ENCODE data around the gene MZT2B. TPM values are rescaled to one million over a fixed set of nuclear protein-coding genes. Genes with fewer than 3 reads are reported as not detected.
"Not testable (repeated sequence)": the region's sequence is repeated elsewhere in the genome, so short reads cannot be mapped to it uniquely, and the experiment has no call there.

Gene MZT2B
- total and polyA plus RNA-seq, 2 of the 4 experiments (the other 2 are of a cell fraction): 24.9 to 115 TPM

DNA sequence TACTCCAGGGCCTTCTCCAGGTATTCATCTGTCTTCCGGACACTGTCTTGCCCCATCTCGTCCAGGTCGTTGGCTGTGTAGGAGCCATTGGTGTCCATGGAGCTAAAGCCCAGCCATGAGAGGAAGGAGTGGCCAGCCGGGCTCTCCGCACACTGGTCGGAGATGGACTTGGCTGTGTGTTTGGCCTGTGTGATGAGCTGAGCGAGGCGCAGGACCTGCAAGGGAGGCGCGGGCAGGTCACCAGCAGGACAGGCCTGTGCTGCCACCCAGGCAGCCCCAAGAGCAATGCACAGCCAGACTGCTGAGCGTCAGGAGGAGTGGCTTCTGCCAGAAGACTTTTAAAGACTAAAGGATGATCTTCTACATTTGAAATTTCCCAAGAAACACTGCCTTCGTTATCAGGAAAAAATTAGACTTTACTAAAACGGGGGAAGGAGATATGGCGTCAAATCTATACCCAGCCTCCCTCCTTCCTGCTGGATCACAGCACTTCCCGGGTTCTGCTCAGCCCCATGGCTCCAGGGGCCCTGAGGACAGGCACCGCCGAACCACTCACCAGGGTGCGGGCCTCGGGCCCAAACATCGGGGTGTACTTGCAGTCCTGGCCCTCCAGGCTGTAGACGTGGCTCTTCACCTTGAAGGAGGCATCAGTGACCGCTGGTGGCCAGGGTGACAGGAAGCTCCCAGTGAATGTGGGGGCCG lies 28.2 kb upstream of the MZT2B start:
- dilution Hi-C loops (cut with HindIII; ENCODE audit: low sequenced_read_pairs, unreplicated experiment); H2BK15ac ChIP-seq (ENCODE audit: low read depth, low read length); intact Hi-C loops (cut with micrococcal nuclease); H3K9ac ChIP-seq (ENCODE audit: low read depth, low read length); ATAC-seq (ENCODE audit: low read depth); H4K20me1 ChIP-seq (ENCODE audit: insufficient read depth, low read length); H3K4ac ChIP-seq (ENCODE audit: low read depth, low read length); H3K4me2 ChIP-seq (ENCODE audit: low read depth, low read length); H3K27ac ChIP-seq (ENCODE audit: insufficient read depth, low read length); H3K14ac ChIP-seq (replicated peaks; ENCODE audit: low read depth, low read length); H2BK5ac ChIP-seq (ENCODE audit: low read depth, low read length, poor library complexity, severe bottlenecking); H2BK120ac ChIP-seq (ENCODE audit: low read depth, low read length); H3K9me1 ChIP-seq (ENCODE audit: insufficient read depth, low read length); H3K56ac ChIP-seq (ENCODE audit: extremely low read depth, insufficient read depth, low read length); H2BK20ac ChIP-seq (ENCODE audit: low read depth, low read length); H2AK5ac ChIP-seq (ENCODE audit: low read depth, low read length); H2AK9ac ChIP-seq (replicated peaks; ENCODE audit: low read depth, low read length, poor library complexity); H3K27me3 ChIP-seq (ENCODE audit: control insufficient read depth, insufficient read depth, low read length); H3K9me3 ChIP-seq (ENCODE audit: control insufficient read depth, insufficient read depth, low read length); H4K5ac ChIP-seq (ENCODE audit: low read depth, low read length); BruUV-seq (replicated peaks); H3K4me1 ChIP-seq (ENCODE audit: control insufficient read depth, insufficient read depth, low read length); DNase-seq; H3K4me3 ChIP-seq (ENCODE audit: insufficient read depth, low read depth, low read length); H2AFZ ChIP-seq (replicated peaks; ENCODE audit: low read length, poor library complexity); H3K23ac ChIP-seq (ENCODE audit: low read depth, low read length); H3K18ac ChIP-seq (ENCODE audit: low read depth, low read length); H3K79me1 ChIP-seq (ENCODE audit: low read depth in 1 of 2, low read length in 2 of 2); H4K91ac ChIP-seq (ENCODE audit: insufficient read depth, low read depth, low read length); CTCF ChIA-PET; H4K8ac ChIP-seq (ENCODE audit: low read depth in 2 of 2, low read length in 2 of 2): not testable (repeated sequence)
- H3K36me3 ChIP-seq (ENCODE audit: control insufficient read depth, insufficient read depth, low read length): peaks cover 28% of the 10 kb centered on the region; the same call in 1 of the 2 replicates
- no CpG with 5 or more reads among the region's 23 CpGs for WGBS, 2 experiments (ENCODE audit: extremely low coverage in 2 of 2, insufficient read length in 1 of 2)
- in situ Hi-C loops (cut with MboI; ENCODE audit: low sequenced_read_pairs): loop anchor here (25.0 kb wide), 1 partner anchor 1358 kb away; no protein-coding TSS in a partner anchor
- POLR2A ChIA-PET (ENCODE audit: unreplicated experiment): interaction anchor here (0.5 kb wide), 1 partner anchor 15 kb away, joined by 4 read pairs; no protein-coding TSS in a partner anchor

DNA sequence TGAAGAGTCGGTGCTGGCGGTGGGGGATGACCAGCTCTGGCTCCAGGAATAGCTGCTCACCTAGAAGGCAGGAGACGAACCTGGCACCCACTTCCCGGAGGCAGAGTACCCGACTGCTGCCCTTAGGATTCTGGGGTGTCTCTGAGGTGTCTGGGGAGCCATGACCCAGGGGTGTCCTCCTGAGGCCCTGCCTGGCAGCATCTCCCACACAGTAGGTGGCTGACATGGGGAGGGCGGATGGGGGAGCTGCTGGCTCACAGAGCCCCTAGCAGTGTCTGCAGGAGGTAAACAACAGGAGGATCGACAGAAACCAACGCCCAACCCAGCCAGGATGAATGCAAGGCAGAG lies 27.7 kb upstream of the MZT2B start:
- H4K20me1 ChIP-seq (ENCODE audit: insufficient read depth, low read length); H2BK5ac ChIP-seq (ENCODE audit: low read depth, low read length, poor library complexity, severe bottlenecking); H4K8ac ChIP-seq (ENCODE audit: low read depth in 2 of 2, low read length in 2 of 2); POLR2A ChIA-PET (ENCODE audit: unreplicated experiment); H2AK9ac ChIP-seq (replicated peaks; ENCODE audit: low read depth, low read length, poor library complexity); BruUV-seq (replicated peaks); H3K27ac ChIP-seq (ENCODE audit: insufficient read depth, low read length); H3K9me1 ChIP-seq (ENCODE audit: insufficient read depth, low read length); intact Hi-C loops (cut with micrococcal nuclease); H3K27me3 ChIP-seq (ENCODE audit: control insufficient read depth, insufficient read depth, low read length); H2AK5ac ChIP-seq (ENCODE audit: low read depth, low read length); CTCF ChIA-PET; H3K4ac ChIP-seq (ENCODE audit: low read depth, low read length); H3K14ac ChIP-seq (replicated peaks; ENCODE audit: low read depth, low read length); H4K5ac ChIP-seq (ENCODE audit: low read depth, low read length); H3K9me3 ChIP-seq (ENCODE audit: control insufficient read depth, insufficient read depth, low read length); H3K4me2 ChIP-seq (ENCODE audit: low read depth, low read length); dilution Hi-C loops (cut with HindIII; ENCODE audit: low sequenced_read_pairs, unreplicated experiment); H2BK120ac ChIP-seq (ENCODE audit: low read depth, low read length); H2BK15ac ChIP-seq (ENCODE audit: low read depth, low read length); H3K56ac ChIP-seq (ENCODE audit: extremely low read depth, insufficient read depth, low read length); ATAC-seq (ENCODE audit: low read depth); H3K23ac ChIP-seq (ENCODE audit: low read depth, low read length); H3K18ac ChIP-seq (ENCODE audit: low read depth, low read length); H3K9ac ChIP-seq (ENCODE audit: low read depth, low read length); DNase-seq; H3K4me3 ChIP-seq (ENCODE audit: insufficient read depth, low read depth, low read length); H2AFZ ChIP-seq (replicated peaks; ENCODE audit: low read length, poor library complexity); H2BK20ac ChIP-seq (ENCODE audit: low read depth, low read length); H4K91ac ChIP-seq (ENCODE audit: insufficient read depth, low read depth, low read length); H3K79me1 ChIP-seq (ENCODE audit: low read depth in 1 of 2, low read length in 2 of 2); H3K4me1 ChIP-seq (ENCODE audit: control insufficient read depth, insufficient read depth, low read length): not testable (repeated sequence)
- WGBS, 2 experiments (ENCODE audit: extremely low coverage in 2 of 2, insufficient read length in 1 of 2): 100% methylated on average over 1 of the region's 8 CpGs; no CpG with 5 or more reads in 1 of the 2 experiments
- in situ Hi-C loops (cut with MboI; ENCODE audit: low sequenced_read_pairs): loop anchor here (25.0 kb wide), 1 partner anchor 1358 kb away; no protein-coding TSS in a partner anchor
- peaks cover 29% of the 10 kb centered on the region; the same call in 1 of the 2 replicates for H3K36me3 ChIP-seq (ENCODE audit: control insufficient read depth, insufficient read depth, low read length)

Measured in IMR-90 (cell line).